ENCODE results near the gene PRKAG1.

PRKAG1 gene

DNA sequence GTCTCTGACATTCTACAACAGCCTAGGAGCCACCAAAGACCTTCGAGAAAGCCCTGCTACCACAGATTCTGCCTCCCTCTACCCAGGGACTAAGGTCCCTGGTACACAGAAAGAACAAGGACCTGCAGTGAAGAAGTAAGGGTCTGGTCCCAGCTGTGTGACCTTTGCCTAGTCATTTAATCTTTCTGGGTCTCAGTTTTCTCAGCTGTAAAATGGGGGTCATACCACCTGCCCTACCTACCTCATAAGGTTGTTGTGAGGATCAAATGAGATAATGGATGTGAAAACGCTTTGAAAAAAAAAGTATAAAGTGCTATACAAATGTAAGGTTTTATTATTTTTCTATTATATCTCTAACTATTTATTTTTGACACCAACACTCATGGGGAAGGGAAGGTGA lies 5.2 kb upstream of the PRKAG1 start:
- Histone ChIP-seq H3K4me1 (ENCODE audit: insufficient read depth, insufficient read length) (no peaks in the 10 kb centered on the region), H3K9me3 (ENCODE audit: insufficient read depth, low read length) (no peaks in the 10 kb centered on the region), H3K4me3 (ENCODE audit: insufficient read length, low read depth) (no peak overlapping the region), H3K27me3 (ENCODE audit: insufficient read depth, insufficient read length) (no peaks in the 10 kb centered on the region), H3K9ac (ENCODE audit: insufficient read length, low read depth) (no peak overlapping the region), H3K36me3 (ENCODE audit: insufficient read depth, insufficient read length, low read length) (peaks cover 83% of the 10 kb centered on the region)
- TF ChIP-seq ZNF274 (IDR thresholded peaks at IDR 0.05; ENCODE audit: low read depth, low read length) (no peak), SUZ12 (IDR thresholded peaks at IDR 0.05; ENCODE audit: extremely low read depth, insufficient read depth, insufficient read length) (no peak), YY1 (IDR thresholded peaks at IDR 0.05; ENCODE audit: insufficient read depth, insufficient read length) (no peak)
- no peak for DNase-seq (ENCODE audit: low read depth, low spot score)

GRCh38 chr12:49022558-49023178 lies 4.1 kb upstream of the PRKAG1 start:
- no peak overlapping the region for H3K4me3 ChIP-seq (ENCODE audit: insufficient read length, low read depth)
- H3K4me1 ChIP-seq (ENCODE audit: insufficient read depth, insufficient read length): no peaks in the 10 kb centered on the region
- no peak for TF ChIP-seq ZNF274 (IDR thresholded peaks at IDR 0.05; ENCODE audit: low read depth, low read length)
- no peak for TF ChIP-seq SUZ12 (IDR thresholded peaks at IDR 0.05; ENCODE audit: extremely low read depth, insufficient read depth, insufficient read length)
- no peak for TF ChIP-seq YY1 (IDR thresholded peaks at IDR 0.05; ENCODE audit: insufficient read depth, insufficient read length)
- no peak for DNase-seq (ENCODE audit: low read depth, low spot score)
- H3K27me3 ChIP-seq (ENCODE audit: insufficient read depth, insufficient read length): no peaks in the 10 kb centered on the region
- H3K36me3 ChIP-seq (ENCODE audit: insufficient read depth, insufficient read length, low read length): peaks cover 71% of the 10 kb centered on the region
- H3K9ac ChIP-seq (ENCODE audit: insufficient read length, low read depth): no peak overlapping the region
- no peaks in the 10 kb centered on the region for H3K9me3 ChIP-seq (ENCODE audit: insufficient read depth, low read length)

GRCh38 chr12:49021292-49021915 lies 2.8 kb upstream of the PRKAG1 start:
- no peak for DNase-seq (ENCODE audit: low read depth, low spot score)
- TF ChIP-seq SUZ12 (IDR thresholded peaks at IDR 0.05; ENCODE audit: extremely low read depth, insufficient read depth, insufficient read length) (no peak), YY1 (IDR thresholded peaks at IDR 0.05; ENCODE audit: insufficient read depth, insufficient read length) (no peak), ZNF274 (IDR thresholded peaks at IDR 0.05; ENCODE audit: low read depth, low read length) (no peak)
- Histone ChIP-seq H3K36me3 (ENCODE audit: insufficient read depth, insufficient read length, low read length) (peaks cover 59% of the 10 kb centered on the region), H3K9me3 (ENCODE audit: insufficient read depth, low read length) (no peaks in the 10 kb centered on the region), H3K4me1 (ENCODE audit: insufficient read depth, insufficient read length) (no peaks in the 10 kb centered on the region), H3K9ac (ENCODE audit: insufficient read length, low read depth) (no peak overlapping the region), H3K4me3 (ENCODE audit: insufficient read length, low read depth) (no peak overlapping the region), H3K27me3 (ENCODE audit: insufficient read depth, insufficient read length) (no peaks in the 10 kb centered on the region)

- Histone ChIP-seq H3K4me1 (ENCODE audit: insufficient read depth, insufficient read length) (no peaks in the 10 kb centered on the region), H3K9me3 (ENCODE audit: insufficient read depth, low read length) (no peaks in the 10 kb centered on the region), H3K4me3 (ENCODE audit: insufficient read length, low read depth) (no peak overlapping the region), H3K9ac (ENCODE audit: insufficient read length, low read depth) (no peak overlapping the region), H3K27me3 (ENCODE audit: insufficient read depth, insufficient read length) (no peaks in the 10 kb centered on the region), H3K36me3 (ENCODE audit: insufficient read depth, insufficient read length, low read length) (peaks cover 49% of the 10 kb centered on the region)
- DNase-seq (ENCODE audit: low read depth, low spot score): no peak
- TF ChIP-seq SUZ12 (IDR thresholded peaks at IDR 0.05; ENCODE audit: extremely low read depth, insufficient read depth, insufficient read length) (no peak), YY1 (IDR thresholded peaks at IDR 0.05; ENCODE audit: insufficient read depth, insufficient read length) (no peak), ZNF274 (IDR thresholded peaks at IDR 0.05; ENCODE audit: low read depth, low read length) (no peak)
Observed at GRCh38 chr12:49020441-49020840, 1.9 kb upstream of the PRKAG1 start.

DNA sequence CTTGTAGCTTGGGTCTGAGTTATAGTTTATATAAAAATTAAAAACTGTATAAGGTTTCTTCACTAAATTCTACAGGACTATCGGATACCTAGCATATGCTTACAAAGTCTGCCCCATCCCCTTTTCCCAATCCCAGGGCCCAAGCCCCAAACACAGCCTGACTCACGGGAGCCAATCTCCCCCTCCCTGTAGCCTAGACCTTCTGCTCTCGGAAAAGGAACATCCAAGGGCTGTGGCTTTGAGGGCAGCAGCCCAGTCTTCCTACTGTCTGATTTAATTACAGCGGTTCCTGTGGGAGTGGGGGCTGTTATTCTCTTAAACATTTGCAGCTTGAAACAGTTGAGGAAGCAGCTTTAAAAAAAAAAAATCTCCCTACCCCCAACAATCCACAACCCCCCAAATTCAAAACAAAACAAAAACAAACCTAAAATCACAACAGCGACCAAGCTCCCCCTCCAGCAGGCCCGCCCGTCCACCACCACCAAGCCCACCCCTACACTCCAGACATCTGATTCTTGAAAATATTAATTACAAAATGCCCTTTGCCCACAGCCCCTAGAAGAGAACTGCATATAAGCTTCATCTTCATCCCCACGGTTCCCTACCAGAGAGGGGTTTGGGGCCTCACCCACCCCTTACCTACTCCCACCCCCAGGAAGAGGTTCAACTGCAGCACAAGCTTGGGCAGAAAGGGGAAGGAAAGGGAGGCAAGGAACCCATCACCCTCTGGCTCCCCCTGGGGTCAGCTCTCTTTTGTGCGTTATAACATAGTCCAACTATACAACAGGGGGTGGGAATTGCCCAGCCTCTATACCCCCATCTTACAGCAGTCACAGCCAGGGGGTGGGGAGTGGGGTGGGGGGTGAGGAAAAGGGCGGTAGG lies 1.1 kb upstream of the PRKAG1 start:
- TF ChIP-seq ZNF274 (IDR thresholded peaks at IDR 0.05; ENCODE audit: low read depth, low read length) (no peak), YY1 (IDR thresholded peaks at IDR 0.05; ENCODE audit: insufficient read depth, insufficient read length) (no peak), SUZ12 (IDR thresholded peaks at IDR 0.05; ENCODE audit: extremely low read depth, insufficient read depth, insufficient read length) (no peak)
- H3K9me3 ChIP-seq (ENCODE audit: insufficient read depth, low read length): no peaks in the 10 kb centered on the region
- DNase-seq (ENCODE audit: low read depth, low spot score): no peak
- no peaks in the 10 kb centered on the region for H3K4me1 ChIP-seq (ENCODE audit: insufficient read depth, insufficient read length)
- no peaks in the 10 kb centered on the region for H3K27me3 ChIP-seq (ENCODE audit: insufficient read depth, insufficient read length)
- H3K36me3 ChIP-seq (ENCODE audit: insufficient read depth, insufficient read length, low read length): peaks cover 42% of the 10 kb centered on the region
- H3K4me3 ChIP-seq (ENCODE audit: insufficient read length, low read depth): no peak overlapping the region
- no peak overlapping the region for H3K9ac ChIP-seq (ENCODE audit: insufficient read length, low read depth)

DNA sequence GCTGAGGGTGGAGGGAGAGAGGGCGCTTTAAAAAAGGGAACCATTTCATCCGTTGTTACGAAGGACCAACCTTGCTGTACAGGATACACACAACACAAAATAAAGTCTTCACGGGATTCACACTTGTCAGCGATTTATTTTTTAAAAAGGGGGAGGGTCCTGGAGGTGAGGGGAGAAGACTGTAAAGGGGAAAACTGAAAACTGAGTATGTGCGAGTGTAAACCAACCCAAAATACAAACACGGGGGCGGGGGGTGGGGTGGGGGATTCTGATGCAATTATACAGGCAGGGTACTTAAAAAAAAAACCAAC lies 499 bp upstream of the PRKAG1 start:
- no peak for DNase-seq (ENCODE audit: low read depth, low spot score)
- peak overlapping the region; percentile 60 for H3K4me3 ChIP-seq (ENCODE audit: insufficient read length, low read depth)
- no peaks in the 10 kb centered on the region for H3K4me1 ChIP-seq (ENCODE audit: insufficient read depth, insufficient read length)
- peaks cover 36% of the 10 kb centered on the region for H3K36me3 ChIP-seq (ENCODE audit: insufficient read depth, insufficient read length, low read length)
- TF ChIP-seq SUZ12 (IDR thresholded peaks at IDR 0.05; ENCODE audit: extremely low read depth, insufficient read depth, insufficient read length): no peak
- TF ChIP-seq ZNF274 (IDR thresholded peaks at IDR 0.05; ENCODE audit: low read depth, low read length): no peak
- no peak for TF ChIP-seq YY1 (IDR thresholded peaks at IDR 0.05; ENCODE audit: insufficient read depth, insufficient read length)
- H3K9me3 ChIP-seq (ENCODE audit: insufficient read depth, low read length): no peaks in the 10 kb centered on the region
- no peaks in the 10 kb centered on the region for H3K27me3 ChIP-seq (ENCODE audit: insufficient read depth, insufficient read length)
- H3K9ac ChIP-seq (ENCODE audit: insufficient read length, low read depth): peak overlapping the region; percentile 95

DNA sequence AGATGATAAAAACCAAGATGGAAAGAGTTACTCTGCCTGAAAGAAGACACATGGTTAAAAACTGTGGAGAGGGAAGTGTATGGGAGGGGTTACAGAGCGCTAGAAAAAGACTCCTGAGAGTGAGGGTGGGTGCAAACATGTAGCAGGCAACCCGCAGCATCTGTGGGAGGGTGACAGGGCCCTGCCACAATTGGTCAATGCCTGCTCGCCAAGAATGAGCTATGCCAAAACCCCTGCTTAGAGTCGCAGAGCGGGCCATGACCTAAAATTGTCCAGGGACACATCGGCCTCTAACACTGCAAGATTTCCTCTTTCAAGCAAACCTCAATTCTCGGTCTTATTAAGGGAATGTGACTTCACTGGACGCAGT lies 700 bp downstream of the PRKAG1 start:
- TF ChIP-seq ZNF274 (IDR thresholded peaks at IDR 0.05; ENCODE audit: low read depth, low read length) (no peak), SUZ12 (IDR thresholded peaks at IDR 0.05; ENCODE audit: extremely low read depth, insufficient read depth, insufficient read length) (no peak), YY1 (IDR thresholded peaks at IDR 0.05; ENCODE audit: insufficient read depth, insufficient read length) (no peak)
- Histone ChIP-seq H3K9ac (ENCODE audit: insufficient read length, low read depth) (peak overlapping the region; percentile 95), H3K27me3 (ENCODE audit: insufficient read depth, insufficient read length) (no peaks in the 10 kb centered on the region), H3K36me3 (ENCODE audit: insufficient read depth, insufficient read length, low read length) (peaks cover 26% of the 10 kb centered on the region), H3K4me1 (ENCODE audit: insufficient read depth, insufficient read length) (no peaks in the 10 kb centered on the region), H3K9me3 (ENCODE audit: insufficient read depth, low read length) (no peaks in the 10 kb centered on the region), H3K4me3 (ENCODE audit: insufficient read length, low read depth) (peak overlapping the region; percentile 72)
- no peak for DNase-seq (ENCODE audit: low read depth, low spot score)
